Astrocyte (in vitro differentiated cells and primary cell): ENCODE results near the gene C1orf21. TPM values are rescaled to one million over a fixed set of nuclear protein-coding genes. Genes with fewer than 3 reads are reported as not detected.

Experiments
- DNase-seq: peaks from one replicate; pipeline ENCODE4 v3.0.0-alpha.2; 2010; ENCODE audit warnings: low read depth
- FAIRE-seq: peaks from 2 replicates; lab custom pipeline; 2011; peaks lifted over from hg19 to GRCh38; lab: Jason Lieb, UNC
- H2AFZ ChIP-seq: 2 replicates; pipeline ENCODE4 v1.6.0; 2012; ENCODE audit warnings: low read depth, low read length, inconsistent platforms
- H3K27ac ChIP-seq: 2 replicates; pipeline ENCODE4 v1.5.1; 2011; ENCODE audit warnings: low read depth, low read length, inconsistent platforms
- H3K27me3 ChIP-seq: 2 replicates; pipeline ENCODE4 v1.6.0; 2011; ENCODE audit warnings: low read length, inconsistent platforms; ENCODE audit not compliant: insufficient read depth
- H3K36me3 ChIP-seq: 2 replicates; pipeline ENCODE4 v1.5.1; 2011; ENCODE audit warnings: low read length, inconsistent platforms; ENCODE audit not compliant: insufficient read depth
- H3K4me1 ChIP-seq: 2 replicates; pipeline ENCODE4 v1.5.1; 2011; ENCODE audit warnings: low read length, inconsistent platforms; ENCODE audit not compliant: insufficient read depth
- H3K4me2 ChIP-seq: 2 replicates; pipeline ENCODE4 v1.6.0; 2012; ENCODE audit warnings: low read length, inconsistent platforms
- H3K4me3 ChIP-seq: 2 replicates; pipeline ENCODE4 v1.5.1; 2011; ENCODE audit warnings: low read depth, mild to moderate bottlenecking, low read length, inconsistent platforms; ENCODE audit not compliant: insufficient read depth
- H3K79me2 ChIP-seq: 2 replicates; pipeline ENCODE4 v1.6.0; 2012; ENCODE audit warnings: mild to moderate bottlenecking, low read length, inconsistent platforms; ENCODE audit not compliant: insufficient read depth
- H3K9ac ChIP-seq: 2 replicates; pipeline ENCODE4 v1.6.0; 2012; ENCODE audit warnings: mild to moderate bottlenecking, low read length, inconsistent platforms
- H3K9me3 ChIP-seq: 2 replicates; pipeline ENCODE4 v1.5.1; 2012; ENCODE audit warnings: low read depth, mild to moderate bottlenecking, low read length, inconsistent platforms; ENCODE audit not compliant: insufficient read depth
- H4K20me1 ChIP-seq: 2 replicates; pipeline ENCODE4 v1.6.0; 2012; ENCODE audit warnings: low read length, inconsistent platforms; ENCODE audit not compliant: insufficient read depth
- H3K27ac Mint-ChIP-seq: one replicate; pipeline ENCODE4 v1.8.0; 2021; ENCODE audit warnings: mild to moderate bottlenecking, mixed read lengths; ENCODE audit not compliant: unreplicated experiment
- H3K27me3 Mint-ChIP-seq: one replicate; pipeline ENCODE4 v1.8.0; 2021; ENCODE audit warnings: low read depth, mixed read lengths; ENCODE audit not compliant: unreplicated experiment
- H3K36me3 Mint-ChIP-seq: one replicate; pipeline ENCODE4 v1.8.0; 2021; ENCODE audit warnings: low read depth, mixed read lengths; ENCODE audit not compliant: unreplicated experiment
- H3K4me1 Mint-ChIP-seq: one replicate; pipeline ENCODE4 v1.8.0; 2021; ENCODE audit warnings: low read depth, mixed read lengths; ENCODE audit not compliant: unreplicated experiment
- H3K4me3 Mint-ChIP-seq: one replicate; pipeline ENCODE4 v1.8.0; 2021; ENCODE audit warnings: mild to moderate bottlenecking, moderate library complexity, mixed read lengths; ENCODE audit not compliant: unreplicated experiment
- H3K9me3 Mint-ChIP-seq: one replicate; pipeline ENCODE4 v1.8.0; 2021; ENCODE audit warnings: mild to moderate bottlenecking, mixed read lengths; ENCODE audit not compliant: unreplicated experiment
- EZH2 ChIP-seq: IDR thresholded peaks from 2 replicates; pipeline ENCODE4 v1.6.1; 2012; ENCODE audit warnings: mild to moderate bottlenecking, low read length, inconsistent platforms; ENCODE audit not compliant: insufficient read depth
- total RNA-seq: library from RNA; stranded (reverse); gene quantifications from 2 replicates; pipeline ENCODE4 v1.2.1, GENCODE V29; 2021
- TF ChIP-seq, protein P1 (sequence below): IDR thresholded peaks from 2 replicates; pipeline ENCODE4 v1.5.1; 2011; ENCODE audit warnings: low read depth, mild to moderate bottlenecking, inconsistent platforms, low read length, moderate library complexity; ENCODE audit not compliant: insufficient read depth

The C1orf21 gene
- total RNA-seq, 1 donor from 2014 or later = 15.1 TPM

DNA sequence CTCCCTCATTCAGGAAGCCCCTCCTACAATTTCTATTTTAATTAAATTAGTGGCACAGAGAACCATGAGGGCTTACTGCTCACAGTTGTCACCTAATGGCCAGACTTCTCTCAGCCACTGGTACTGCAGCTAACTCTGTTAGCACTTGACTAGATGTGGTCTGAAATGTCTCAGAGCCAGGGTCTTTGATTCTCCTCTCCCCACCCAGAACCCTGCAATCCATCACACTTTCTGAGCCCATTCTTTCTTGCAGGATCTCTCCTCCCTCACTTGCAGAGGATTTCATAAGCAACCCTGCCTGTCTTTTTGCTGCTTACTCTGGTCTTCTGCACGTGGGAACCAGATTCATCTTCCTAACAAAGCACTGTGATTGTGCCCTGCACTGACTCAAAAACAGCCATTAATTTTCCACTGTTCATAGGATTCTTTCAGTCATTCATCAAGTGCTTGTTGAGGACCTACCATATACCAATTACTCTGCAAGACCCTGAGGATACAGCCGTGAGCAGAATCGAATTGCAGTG is 259.4 kb downstream of the C1orf21 start:
- peaks cover 2% of the 10 kb centered on the region for H3K27me3 Mint-ChIP-seq
- H3K4me1 Mint-ChIP-seq = peaks cover 7% of the 10 kb centered on the region
- H3K27ac Mint-ChIP-seq = no peak overlapping the region
- no peaks in the 10 kb centered on the region for H3K9me3 ChIP-seq
- no peaks in the 10 kb centered on the region for H3K9me3 Mint-ChIP-seq
- no peak overlapping the region for H3K9ac ChIP-seq
- H3K4me2 ChIP-seq = no peak overlapping the region
- no peaks in the 10 kb centered on the region for H3K27me3 ChIP-seq
- no peaks in the 10 kb centered on the region for H3K79me2 ChIP-seq
- H3K4me1 ChIP-seq = no peaks in the 10 kb centered on the region
- H3K36me3 ChIP-seq = no peaks in the 10 kb centered on the region
- DNase-seq (no peak), FAIRE-seq (no peak)
- H3K36me3 Mint-ChIP-seq = peaks cover 6% of the 10 kb centered on the region
- TF ChIP-seq, protein P1, sequence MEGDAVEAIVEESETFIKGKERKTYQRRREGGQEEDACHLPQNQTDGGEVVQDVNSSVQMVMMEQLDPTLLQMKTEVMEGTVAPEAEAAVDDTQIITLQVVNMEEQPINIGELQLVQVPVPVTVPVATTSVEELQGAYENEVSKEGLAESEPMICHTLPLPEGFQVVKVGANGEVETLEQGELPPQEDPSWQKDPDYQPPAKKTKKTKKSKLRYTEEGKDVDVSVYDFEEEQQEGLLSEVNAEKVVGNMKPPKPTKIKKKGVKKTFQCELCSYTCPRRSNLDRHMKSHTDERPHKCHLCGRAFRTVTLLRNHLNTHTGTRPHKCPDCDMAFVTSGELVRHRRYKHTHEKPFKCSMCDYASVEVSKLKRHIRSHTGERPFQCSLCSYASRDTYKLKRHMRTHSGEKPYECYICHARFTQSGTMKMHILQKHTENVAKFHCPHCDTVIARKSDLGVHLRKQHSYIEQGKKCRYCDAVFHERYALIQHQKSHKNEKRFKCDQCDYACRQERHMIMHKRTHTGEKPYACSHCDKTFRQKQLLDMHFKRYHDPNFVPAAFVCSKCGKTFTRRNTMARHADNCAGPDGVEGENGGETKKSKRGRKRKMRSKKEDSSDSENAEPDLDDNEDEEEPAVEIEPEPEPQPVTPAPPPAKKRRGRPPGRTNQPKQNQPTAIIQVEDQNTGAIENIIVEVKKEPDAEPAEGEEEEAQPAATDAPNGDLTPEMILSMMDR = no peak
- no peak for TF ChIP-seq EZH2
- no peaks in the 10 kb centered on the region for H4K20me1 ChIP-seq
- H3K27ac ChIP-seq = no peak overlapping the region
- H2AFZ ChIP-seq = no peak overlapping the region
- H3K4me3 ChIP-seq = no peak overlapping the region
- H3K4me3 Mint-ChIP-seq = no peak overlapping the region

DNA sequence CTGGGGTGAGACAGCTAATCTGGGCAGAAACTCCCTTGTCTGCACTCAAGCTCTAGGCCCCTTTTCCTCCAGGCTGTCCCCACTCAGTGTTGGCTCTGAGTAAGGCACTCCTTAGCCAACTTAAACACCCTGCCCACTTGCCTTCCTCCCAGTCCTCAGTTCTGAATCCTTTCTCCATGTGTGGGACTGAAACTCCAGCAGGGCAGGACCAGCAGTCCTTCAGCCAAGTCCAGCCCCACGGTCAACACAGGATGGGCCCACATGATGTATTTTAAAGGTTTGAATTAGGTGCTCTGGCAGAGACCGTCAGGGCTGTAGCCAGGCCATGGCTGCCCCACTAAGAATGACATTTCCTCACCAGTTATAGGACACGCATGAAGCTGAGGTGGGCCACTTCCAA is 260.0 kb downstream of the C1orf21 start:
- DNase-seq (no peak), FAIRE-seq (no peak)
- no peaks in the 10 kb centered on the region for H3K4me1 ChIP-seq
- H3K4me2 ChIP-seq = no peak overlapping the region
- Mint-ChIP-seq H3K27ac (no peak overlapping the region), H3K9me3 (no peaks in the 10 kb centered on the region), H3K36me3 (peaks cover 6% of the 10 kb centered on the region), H3K4me1 (peaks cover 7% of the 10 kb centered on the region), H3K27me3 (peaks cover 2% of the 10 kb centered on the region), H3K4me3 (no peak overlapping the region)
- no peak overlapping the region for H2AFZ ChIP-seq
- H3K36me3 ChIP-seq = no peaks in the 10 kb centered on the region
- no peak overlapping the region for H3K4me3 ChIP-seq
- no peaks in the 10 kb centered on the region for H3K27me3 ChIP-seq
- no peaks in the 10 kb centered on the region for H3K79me2 ChIP-seq
- no peak overlapping the region for H3K9ac ChIP-seq
- no peak overlapping the region for H3K27ac ChIP-seq
- H4K20me1 ChIP-seq = no peaks in the 10 kb centered on the region
- no peaks in the 10 kb centered on the region for H3K9me3 ChIP-seq
- no peak for TF ChIP-seq EZH2
- TF ChIP-seq, protein P1 = no peak

DNA sequence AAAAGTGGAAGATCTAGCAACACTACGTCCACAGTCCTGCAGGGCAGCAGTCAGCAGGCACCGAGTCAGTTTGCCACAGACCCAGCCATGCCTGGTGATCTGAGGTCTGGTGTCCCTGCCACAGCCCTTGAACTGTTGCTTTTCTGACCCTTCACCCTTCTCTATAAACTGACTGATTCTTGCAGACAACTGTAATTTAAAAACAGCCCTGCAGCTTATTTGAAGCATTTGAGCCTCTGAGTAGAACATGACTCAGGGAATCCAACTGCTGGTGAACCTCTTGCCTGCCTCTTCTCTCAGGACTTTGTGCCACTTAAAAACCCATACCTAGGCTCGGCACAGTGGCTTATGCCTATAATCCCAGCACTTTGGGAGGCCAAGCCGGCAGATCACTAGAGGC is 260.6 kb downstream of the C1orf21 start:
- H2AFZ ChIP-seq = no peak overlapping the region
- H4K20me1 ChIP-seq = no peaks in the 10 kb centered on the region
- Mint-ChIP-seq H3K27ac (no peak overlapping the region), H3K36me3 (peaks cover 6% of the 10 kb centered on the region), H3K4me1 (peaks cover 7% of the 10 kb centered on the region), H3K9me3 (no peaks in the 10 kb centered on the region), H3K4me3 (no peak overlapping the region), H3K27me3 (peaks cover 2% of the 10 kb centered on the region)
- H3K4me3 ChIP-seq = no peak overlapping the region
- H3K9ac ChIP-seq = no peak overlapping the region
- no peaks in the 10 kb centered on the region for H3K9me3 ChIP-seq
- H3K79me2 ChIP-seq = no peaks in the 10 kb centered on the region
- no peak overlapping the region for H3K27ac ChIP-seq
- TF ChIP-seq EZH2 = no peak
- TF ChIP-seq, protein P1 = no peak
- H3K36me3 ChIP-seq = no peaks in the 10 kb centered on the region
- no peak overlapping the region for H3K4me2 ChIP-seq
- FAIRE-seq (no peak), DNase-seq (no peak)
- H3K4me1 ChIP-seq = no peaks in the 10 kb centered on the region
- no peaks in the 10 kb centered on the region for H3K27me3 ChIP-seq
